ENCODE measurements around the gene ADRB1.

The ADRB1 gene

GRCh38 chr10:114043532-114044246, at the start of gene ADRB1:
Gene ADRB1 (plus strand): TSS chr10:114043866. CDS start chr10:114044133, 267 bp downstream.
- DNase-seq (ENCODE audit: low read depth in 2 of 2): peak in 1 of 2 donors; percentile 21

- no peak for DNase-seq (ENCODE audit: low read depth in 2 of 2)
These were observed 48.5 kb upstream of the ADRB1 start for GRCh38 chr10:113995201-113995600.

GRCh38 chr10:113997428-113997827, 46.2 kb upstream of the ADRB1 start:
- no peak for DNase-seq (ENCODE audit: low read depth in 2 of 2)

GRCh38 chr10:113999531-113999930, 44.1 kb upstream of the ADRB1 start:
- DNase-seq (ENCODE audit: low read depth in 2 of 2): no peak

GRCh38 chr10:114000457-114001010, 43.1 kb upstream of the ADRB1 start:
- DNase-seq (ENCODE audit: low read depth in 2 of 2): no peak

GRCh38 chr10:114002422-114002821, 41.2 kb upstream of the ADRB1 start:
- DNase-seq (ENCODE audit: low read depth in 2 of 2): no peak

- DNase-seq (ENCODE audit: low read depth in 2 of 2): no peak
These were observed 40.3 kb upstream of the ADRB1 start for GRCh38 chr10:114003161-114003941.

GRCh38 chr10:114009281-114009996, 34.2 kb upstream of the ADRB1 start:
- no peak for DNase-seq (ENCODE audit: low read depth in 2 of 2)

- DNase-seq (ENCODE audit: low read depth in 2 of 2): no peak
These were observed 33.4 kb upstream of the ADRB1 start for GRCh38 chr10:114010316-114010715.

GRCh38 chr10:114012650-114013049, 31.0 kb upstream of the ADRB1 start:
- no peak for DNase-seq (ENCODE audit: low read depth in 2 of 2)

GRCh38 chr10:114015708-114016107, 28.0 kb upstream of the ADRB1 start:
- DNase-seq (ENCODE audit: low read depth in 2 of 2): no peak

GRCh38 chr10:114017271-114017670, 26.4 kb upstream of the ADRB1 start:
- no peak for DNase-seq (ENCODE audit: low read depth in 2 of 2)

- no peak for DNase-seq (ENCODE audit: low read depth in 2 of 2)
These were observed 25.8 kb upstream of the ADRB1 start for GRCh38 chr10:114017873-114018272.

GRCh38 chr10:114019226-114019625, 24.4 kb upstream of the ADRB1 start:
- DNase-seq (ENCODE audit: low read depth in 2 of 2): no peak

- no peak for DNase-seq (ENCODE audit: low read depth in 2 of 2)
These were observed 22.5 kb upstream of the ADRB1 start for GRCh38 chr10:114021154-114021553.

GRCh38 chr10:114021717-114022680, 21.7 kb upstream of the ADRB1 start:
- DNase-seq (ENCODE audit: low read depth in 2 of 2): no peak

GRCh38 chr10:114022766-114023597, 20.7 kb upstream of the ADRB1 start:
- DNase-seq (ENCODE audit: low read depth in 2 of 2): no peak

- DNase-seq (ENCODE audit: low read depth in 2 of 2): no peak
These were observed 18.6 kb upstream of the ADRB1 start for GRCh38 chr10:114024876-114025610.

- DNase-seq (ENCODE audit: low read depth in 2 of 2): no peak
These were observed 18.0 kb upstream of the ADRB1 start for GRCh38 chr10:114025611-114026130.
